ENCODE data around the gene RAPGEF4.

- TF ChIP-seq, protein P1, sequence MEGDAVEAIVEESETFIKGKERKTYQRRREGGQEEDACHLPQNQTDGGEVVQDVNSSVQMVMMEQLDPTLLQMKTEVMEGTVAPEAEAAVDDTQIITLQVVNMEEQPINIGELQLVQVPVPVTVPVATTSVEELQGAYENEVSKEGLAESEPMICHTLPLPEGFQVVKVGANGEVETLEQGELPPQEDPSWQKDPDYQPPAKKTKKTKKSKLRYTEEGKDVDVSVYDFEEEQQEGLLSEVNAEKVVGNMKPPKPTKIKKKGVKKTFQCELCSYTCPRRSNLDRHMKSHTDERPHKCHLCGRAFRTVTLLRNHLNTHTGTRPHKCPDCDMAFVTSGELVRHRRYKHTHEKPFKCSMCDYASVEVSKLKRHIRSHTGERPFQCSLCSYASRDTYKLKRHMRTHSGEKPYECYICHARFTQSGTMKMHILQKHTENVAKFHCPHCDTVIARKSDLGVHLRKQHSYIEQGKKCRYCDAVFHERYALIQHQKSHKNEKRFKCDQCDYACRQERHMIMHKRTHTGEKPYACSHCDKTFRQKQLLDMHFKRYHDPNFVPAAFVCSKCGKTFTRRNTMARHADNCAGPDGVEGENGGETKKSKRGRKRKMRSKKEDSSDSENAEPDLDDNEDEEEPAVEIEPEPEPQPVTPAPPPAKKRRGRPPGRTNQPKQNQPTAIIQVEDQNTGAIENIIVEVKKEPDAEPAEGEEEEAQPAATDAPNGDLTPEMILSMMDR (IDR thresholded peaks at IDR 0.05): no peak
- TF ChIP-seq POLR2A (IDR thresholded peaks at IDR 0.05): no peak
Observed at GRCh38 chr2:172846551-172846950, 110.9 kb downstream of the RAPGEF4 start.
